ENCODE measurements around the gene CDH5. TPM values are rescaled to one million over a fixed set of nuclear protein-coding genes. Genes with fewer than 3 reads are reported as not detected.

CDH5 gene
- total and polyA plus RNA-seq, 2 of the 13 experiments (the other 11 are each of a cell fraction or from before 2014, with no cell fraction given), result 0.71 to 1.1 TPM

DNA sequence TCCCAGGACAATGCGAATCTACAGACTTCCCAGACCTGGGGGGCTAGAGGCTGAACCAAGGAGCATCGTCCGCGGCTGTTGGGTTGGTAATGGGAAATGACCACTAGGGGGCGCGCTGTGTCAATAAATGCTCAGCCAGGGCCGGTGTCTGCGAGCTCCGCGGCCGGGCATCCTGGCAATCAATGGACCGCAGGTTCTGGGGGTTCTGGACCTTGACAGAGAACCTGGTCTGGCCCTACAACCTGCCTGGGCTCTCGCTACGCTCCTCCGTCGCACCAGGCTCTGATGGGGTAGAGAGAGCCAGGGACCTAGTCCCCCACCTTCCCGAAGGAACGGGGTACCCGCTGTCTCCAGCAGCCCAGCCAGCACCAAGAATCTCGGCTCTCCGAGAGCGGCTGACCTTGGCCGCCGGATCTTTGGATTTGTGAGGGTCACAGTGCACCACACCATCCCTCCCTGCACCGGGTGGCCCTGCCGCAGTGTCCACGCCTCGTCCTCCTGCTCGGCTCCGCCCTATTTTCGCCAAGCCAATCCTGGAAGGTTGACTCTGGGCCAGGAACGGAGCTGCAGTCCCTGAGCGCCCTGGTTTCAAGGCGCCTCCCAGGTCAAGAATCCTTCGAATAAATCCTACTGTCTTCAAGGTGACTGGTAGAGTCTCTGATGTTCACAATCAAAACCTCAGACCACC is 40.2 kb downstream of the CDH5 start (continued):
- TF ChIP-seq, protein P1, sequence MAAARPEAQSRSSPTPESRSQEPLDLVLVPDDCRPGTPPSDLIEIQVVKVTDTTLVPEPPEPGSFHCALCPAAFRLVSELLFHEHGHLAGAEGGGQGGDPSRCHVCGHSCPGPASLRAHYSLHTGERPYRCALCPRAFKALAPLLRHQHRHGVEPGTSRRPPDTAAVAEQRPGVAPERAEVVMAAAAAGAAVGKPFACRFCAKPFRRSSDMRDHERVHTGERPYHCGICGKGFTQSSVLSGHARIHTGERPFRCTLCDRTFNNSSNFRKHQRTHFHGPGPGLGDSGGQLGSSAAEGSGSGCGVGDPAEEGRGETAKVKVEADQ (CRISPR knock-in tag; IDR thresholded peaks at IDR 0.05; ENCODE audit: borderline replicate concordance), result no peak; the same call in 1 of the 2 replicates
- no peak for TF ChIP-seq ZNF180 (CRISPR knock-in tag; IDR thresholded peaks at IDR 0.05; ENCODE audit: borderline replicate concordance, low read depth)
- no peak for TF ChIP-seq ZNF850 (CRISPR knock-in tag; conservative IDR thresholded peaks at IDR 0.05)
- peak; percentile 91 for TF ChIP-seq PHF21A (CRISPR knock-in tag; IDR thresholded peaks at IDR 0.05)
- peak; percentile 54; the same call in 1 of the 2 replicates for TF ChIP-seq ZNF337 (CRISPR knock-in tag; IDR thresholded peaks at IDR 0.05; ENCODE audit: borderline replicate concordance, low read depth)
- no peak for TF ChIP-seq SSRP1 (CRISPR knock-in tag; IDR thresholded peaks at IDR 0.05)
- TF ChIP-seq ZNF773 (CRISPR knock-in tag; IDR thresholded peaks at IDR 0.05; ENCODE audit: borderline replicate concordance), result no peak
- no peak for TF ChIP-seq NFKBIZ (CRISPR knock-in tag; IDR thresholded peaks at IDR 0.05)
- TF ChIP-seq, protein P2, sequence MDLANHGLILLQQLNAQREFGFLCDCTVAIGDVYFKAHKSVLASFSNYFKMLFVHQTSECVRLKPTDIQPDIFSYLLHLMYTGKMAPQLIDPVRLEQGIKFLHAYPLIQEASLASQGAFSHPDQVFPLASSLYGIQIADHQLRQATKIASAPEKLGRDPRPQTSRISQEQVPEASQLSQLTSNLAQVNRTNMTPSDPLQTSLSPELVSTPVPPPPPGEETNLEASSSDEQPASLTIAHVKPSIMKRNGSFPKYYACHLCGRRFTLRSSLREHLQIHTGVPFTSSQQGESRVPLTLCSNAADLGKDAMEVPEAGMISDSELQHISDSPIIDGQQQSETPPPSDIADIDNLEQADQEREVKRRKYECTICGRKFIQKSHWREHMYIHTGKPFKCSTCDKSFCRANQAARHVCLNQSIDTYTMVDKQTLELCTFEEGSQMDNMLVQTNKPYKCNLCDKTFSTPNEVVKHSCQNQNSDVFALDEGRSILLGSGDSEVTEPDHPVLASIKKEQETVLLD (CRISPR knock-in tag; IDR thresholded peaks at IDR 0.05; ENCODE audit: low read depth), result no peak
- TF ChIP-seq, protein P3, sequence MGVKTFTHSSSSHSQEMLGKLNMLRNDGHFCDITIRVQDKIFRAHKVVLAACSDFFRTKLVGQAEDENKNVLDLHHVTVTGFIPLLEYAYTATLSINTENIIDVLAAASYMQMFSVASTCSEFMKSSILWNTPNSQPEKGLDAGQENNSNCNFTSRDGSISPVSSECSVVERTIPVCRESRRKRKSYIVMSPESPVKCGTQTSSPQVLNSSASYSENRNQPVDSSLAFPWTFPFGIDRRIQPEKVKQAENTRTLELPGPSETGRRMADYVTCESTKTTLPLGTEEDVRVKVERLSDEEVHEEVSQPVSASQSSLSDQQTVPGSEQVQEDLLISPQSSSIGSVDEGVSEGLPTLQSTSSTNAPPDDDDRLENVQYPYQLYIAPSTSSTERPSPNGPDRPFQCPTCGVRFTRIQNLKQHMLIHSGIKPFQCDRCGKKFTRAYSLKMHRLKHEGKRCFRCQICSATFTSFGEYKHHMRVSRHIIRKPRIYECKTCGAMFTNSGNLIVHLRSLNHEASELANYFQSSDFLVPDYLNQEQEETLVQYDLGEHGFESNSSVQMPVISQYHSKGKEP (CRISPR knock-in tag; IDR thresholded peaks at IDR 0.05), result no peak
- TF ChIP-seq SRSF1 (optimal IDR thresholded peaks at IDR 0.05; ENCODE audit: low read depth, low read length), result no peak
- TF ChIP-seq SCMH1 (CRISPR knock-in tag; IDR thresholded peaks at IDR 0.05; ENCODE audit: borderline replicate concordance), result no peak
- peak; percentile 66; the same call in 1 of the 2 replicates for TF ChIP-seq YEATS4 (CRISPR knock-in tag; IDR thresholded peaks at IDR 0.05; ENCODE audit: borderline replicate concordance)
- 0 out of 2 replicates have a peak, but pooled peaks have one; percentile 51 for TF ChIP-seq ZNF674 (CRISPR knock-in tag; IDR thresholded peaks at IDR 0.05; ENCODE audit: low read depth)
- TF ChIP-seq, protein P4, sequence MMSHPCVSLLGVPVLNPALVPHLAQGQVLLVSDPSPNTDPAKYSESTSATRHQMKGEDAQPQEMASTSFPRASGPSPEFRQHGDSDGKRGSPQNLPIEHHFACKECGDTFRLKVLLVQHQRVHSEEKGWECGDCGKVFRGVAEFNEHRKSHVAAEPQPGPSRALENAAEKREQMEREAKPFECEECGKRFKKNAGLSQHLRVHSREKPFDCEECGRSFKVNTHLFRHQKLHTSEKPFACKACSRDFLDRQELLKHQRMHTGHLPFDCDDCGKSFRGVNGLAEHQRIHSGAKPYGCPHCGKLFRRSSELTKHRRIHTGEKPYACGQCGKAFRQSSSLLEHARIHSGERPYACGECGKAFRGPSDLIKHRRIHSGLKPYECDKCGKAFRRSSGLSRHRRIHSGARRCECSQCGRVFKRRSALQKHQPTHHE (CRISPR knock-in tag; IDR thresholded peaks at IDR 0.05; ENCODE audit: borderline replicate concordance), result no peak; the same call in 1 of the 2 replicates
- TF ChIP-seq CCDC6 (CRISPR knock-in tag; IDR thresholded peaks at IDR 0.05), result 0 out of 2 replicates have a peak, but pooled peaks have one; percentile 37
- TF ChIP-seq ZKSCAN8 (CRISPR knock-in tag; IDR thresholded peaks at IDR 0.05; ENCODE audit: borderline replicate concordance), result no peak; the same call in 1 of the 2 replicates
- peak; percentile 67; the same call in 1 of the 2 replicates for TF ChIP-seq ZNF614 (CRISPR knock-in tag; IDR thresholded peaks at IDR 0.05; ENCODE audit: borderline replicate concordance)
- no peak for TF ChIP-seq ADNP (CRISPR knock-in tag; IDR thresholded peaks at IDR 0.05)
- no peak; the same call in 1 of the 2 replicates for TF ChIP-seq ZBTB20 (CRISPR knock-in tag; IDR thresholded peaks at IDR 0.05; ENCODE audit: borderline replicate concordance, low read depth)
- 0 out of 2 replicates have a peak, but pooled peaks have one; percentile 46 for TF ChIP-seq ZNF335 (CRISPR knock-in tag; IDR thresholded peaks at IDR 0.05)
- TF ChIP-seq ZNF496 (CRISPR knock-in tag; IDR thresholded peaks at IDR 0.05; ENCODE audit: insufficient replicate concordance), result no peak
- no peak for TF ChIP-seq MYNN (CRISPR knock-in tag; IDR thresholded peaks at IDR 0.05; ENCODE audit: low read depth)
- TF ChIP-seq ZKSCAN5 (CRISPR knock-in tag; IDR thresholded peaks at IDR 0.05), result no peak

Measured in HepG2 (cell line).